GM12891 (cell line): Measurements from ENCODE around the gene EYA2.

Experiments
- POLR2A ChIP-seq: IDR thresholded peaks from 2 replicates; pipeline ENCODE4 v1.6.1; 2011; ENCODE audit warnings: low read depth, low read length, control low read depth
- TAF1 ChIP-seq: IDR thresholded peaks from 2 replicates; pipeline ENCODE4 v1.6.1; 2011; ENCODE audit warnings: low read depth, low read length, control low read depth

GRCh38 chr20:46857061-46857831, 37.4 kb upstream of the EYA2 start:
- no peak for TF ChIP-seq POLR2A
- TF ChIP-seq TAF1 = no peak
